Hepatocyte (in vitro differentiated cells): ENCODE data around the gene SLC22A7. TPM values are rescaled to one million over a fixed set of nuclear protein-coding genes. Genes with fewer than 3 reads are reported as not detected.

ENCODE experiments used
- DNase-seq: peaks from one replicate; pipeline ENCODE4 v3.0.0-alpha.2; 2016; ENCODE audit warnings: low spot score
- H2AFZ ChIP-seq: fragments of 200-600 bp; sonication (generic); 2 replicates; pipeline ENCODE4 v1.6.0; 2016; ENCODE audit warnings: antibody characterized with exemption, mild to moderate bottlenecking
- H3K27ac ChIP-seq: fragments of 200-600 bp; sonication (generic); 2 replicates; pipeline ENCODE4 v1.5.1; 2016; ENCODE audit warnings: mild to moderate bottlenecking
- H3K27me3 ChIP-seq: fragments of 200-600 bp; sonication (generic); 2 replicates; pipeline ENCODE4 v1.6.1; 2016
- H3K36me3 ChIP-seq: fragments of 200-600 bp; sonication (generic); replicated peaks from 2 replicates; pipeline ENCODE4 v1.5.1; 2016; ENCODE audit warnings: low read depth; ENCODE audit not compliant: insufficient read depth
- H3K4me1 ChIP-seq: fragments of 200-600 bp; sonication (generic); 2 replicates; pipeline ENCODE4 v1.5.1; 2016; ENCODE audit warnings: mild to moderate bottlenecking, moderate library complexity; ENCODE audit not compliant: insufficient read depth
- H3K4me2 ChIP-seq: fragments of 200-600 bp; sonication (generic); 2 replicates; pipeline ENCODE4 v1.6.0; 2016
- H3K4me3 ChIP-seq: fragments of 200-600 bp; sonication (generic); 2 replicates; pipeline ENCODE4 v1.5.1; 2016; ENCODE audit warnings: mild to moderate bottlenecking
- H3K79me2 ChIP-seq: fragments of 200-600 bp; sonication (generic); 2 replicates; pipeline ENCODE4 v1.6.0; 2017; ENCODE audit warnings: mild to moderate bottlenecking
- H3K9me2 ChIP-seq: fragments of 200-600 bp; sonication (generic); replicated peaks from 2 replicates; pipeline ENCODE4 v1.6.0; 2017; ENCODE audit warnings: mild to moderate bottlenecking; ENCODE audit not compliant: insufficient read depth
- H3K9me3 ChIP-seq: fragments of 200-600 bp; sonication (generic); 2 replicates; pipeline ENCODE4 v1.5.1; 2016; ENCODE audit warnings: low read depth, mild to moderate bottlenecking
- H4K20me1 ChIP-seq: fragments of 200-600 bp; sonication (generic); 2 replicates; pipeline ENCODE4 v1.6.0; 2016; ENCODE audit warnings: mild to moderate bottlenecking; ENCODE audit not compliant: insufficient read depth, poor library complexity, severe bottlenecking
- CTCF ChIP-seq: fragments of 200-600 bp; sonication (generic); IDR thresholded peaks from 2 replicates; pipeline ENCODE4 v1.5.1; 2016; ENCODE audit warnings: antibody characterized with exemption, mild to moderate bottlenecking; ENCODE audit not compliant: poor library complexity
- EZH2 ChIP-seq: fragments of 200-600 bp; sonication (generic); IDR thresholded peaks from 2 replicates; pipeline ENCODE4 v1.6.1; 2016; ENCODE audit warnings: antibody characterized with exemption, mild to moderate bottlenecking, borderline replicate concordance
- EZH2phosphoT487 ChIP-seq: fragments of 200-600 bp; sonication (generic); IDR thresholded peaks from one replicate; pipeline ENCODE4 v1.6.1; 2018; ENCODE audit warnings: antibody characterized with exemption, mild to moderate bottlenecking, low read depth, moderate library complexity; ENCODE audit not compliant: unreplicated experiment, severe bottlenecking
- WGBS: methylation state at CpG from one replicate; pipeline ENCODE4 v1.1.6; 2016; ENCODE audit warnings: low lambda C conversion rate; ENCODE audit errors: missing lambda C conversion rate; 5-methylcytosine and 5-hydroxymethylcytosine counted together
- polyA plus RNA-seq: library from polyadenylated mRNA; unstranded; fragments of >200 nt; fragmentation: Nextera tagmentation; extraction: Ambion mirVana; gene quantifications from 2 replicates; pipeline ENCODE4 v1.2.1, GENCODE V29; 2016
- total RNA-seq: library from RNA; depleted of rRNA; stranded (reverse); fragments of >200 nt; gene quantifications from 2 replicates; pipeline ENCODE4 v1.2.3, GENCODE V29; 2014

The SLC22A7 gene
- total and polyA plus RNA-seq, 2 experiments from 2014 or later, result 31.5 to 40.1 TPM

- Histone ChIP-seq H3K27ac (no peak overlapping the region), H3K4me2 (no peak overlapping the region), H3K27me3 (peaks cover 8% of the 10 kb centered on the region), H3K36me3 (no peaks in the 10 kb centered on the region), H3K9me2 (no peaks in the 10 kb centered on the region), H3K4me1 (peaks cover 3% of the 10 kb centered on the region), H3K79me2 (no peaks in the 10 kb centered on the region), H4K20me1 (no peaks in the 10 kb centered on the region), H3K4me3 (no peak overlapping the region), H2AFZ (no peak overlapping the region), H3K9me3 (no peaks in the 10 kb centered on the region)
- DNase-seq, result no peak
- TF ChIP-seq CTCF, result no peak
- no peak for TF ChIP-seq EZH2
- no peak for TF ChIP-seq EZH2phosphoT487
- WGBS, result 83% methylated on average over 2 of the region's 2 CpGs
Observed at GRCh38 chr6:43304882-43305281, 6.8 kb downstream of the SLC22A7 start.

GRCh38 chr6:43306086-43306485, 8.0 kb downstream of the SLC22A7 start:
- DNase-seq, result no peak
- Histone ChIP-seq H3K36me3 (no peaks in the 10 kb centered on the region), H3K9me2 (no peaks in the 10 kb centered on the region)

GRCh38 chr6:43307451-43308100, 9.5 kb downstream of the SLC22A7 start:
- Histone ChIP-seq H3K27ac (no peak overlapping the region), H3K4me3 (no peak overlapping the region), H3K79me2 (no peaks in the 10 kb centered on the region), H3K9me2 (no peaks in the 10 kb centered on the region), H3K4me2 (no peak overlapping the region), H2AFZ (no peak overlapping the region), H3K9me3 (no peaks in the 10 kb centered on the region), H3K36me3 (no peaks in the 10 kb centered on the region), H3K27me3 (peaks cover 8% of the 10 kb centered on the region), H4K20me1 (no peaks in the 10 kb centered on the region), H3K4me1 (peaks cover 3% of the 10 kb centered on the region)
- TF ChIP-seq EZH2 (no peak), CTCF (no peak), EZH2phosphoT487 (no peak)
- DNase-seq, result no peak
- WGBS, result 88% methylated on average over 5 of the region's 5 CpGs

More at GRCh38 chr6:43306086-43306485, 8.0 kb downstream of the SLC22A7 start:
- Histone ChIP-seq H3K4me1 (peaks cover 3% of the 10 kb centered on the region), H3K4me3 (no peak overlapping the region), H3K4me2 (no peak overlapping the region), H4K20me1 (no peaks in the 10 kb centered on the region), H3K9me3 (no peaks in the 10 kb centered on the region), H3K79me2 (no peaks in the 10 kb centered on the region), H3K27me3 (peaks cover 8% of the 10 kb centered on the region), H2AFZ (no peak overlapping the region), H3K27ac (no peak overlapping the region)
- 95% methylated on average over 7 of the region's 7 CpGs for WGBS
- TF ChIP-seq EZH2phosphoT487 (no peak), EZH2 (no peak), CTCF (no peak)
